Fibroblast of mammary gland (primary cell): ENCODE measurements around the gene UBE4A.

ENCODE experiments used
- DNase-seq: peaks from one replicate; pipeline ENCODE4 v3.0.0-alpha.2; 2010; ENCODE audit warnings: low read depth
- H3K4me3 ChIP-seq: 2 replicates; pipeline ENCODE4 v1.5.1; 2011; ENCODE audit warnings: low read depth, mild to moderate bottlenecking, low read length, moderate library complexity; ENCODE audit not compliant: control insufficient read depth
- TF ChIP-seq, protein P1 (sequence below): conservative IDR thresholded peaks from 2 replicates; pipeline ENCODE4 v1.5.1; 2011; ENCODE audit warnings: low read depth, low read length, inconsistent platforms; ENCODE audit not compliant: control insufficient read depth, insufficient read depth

UBE4A gene

DNA sequence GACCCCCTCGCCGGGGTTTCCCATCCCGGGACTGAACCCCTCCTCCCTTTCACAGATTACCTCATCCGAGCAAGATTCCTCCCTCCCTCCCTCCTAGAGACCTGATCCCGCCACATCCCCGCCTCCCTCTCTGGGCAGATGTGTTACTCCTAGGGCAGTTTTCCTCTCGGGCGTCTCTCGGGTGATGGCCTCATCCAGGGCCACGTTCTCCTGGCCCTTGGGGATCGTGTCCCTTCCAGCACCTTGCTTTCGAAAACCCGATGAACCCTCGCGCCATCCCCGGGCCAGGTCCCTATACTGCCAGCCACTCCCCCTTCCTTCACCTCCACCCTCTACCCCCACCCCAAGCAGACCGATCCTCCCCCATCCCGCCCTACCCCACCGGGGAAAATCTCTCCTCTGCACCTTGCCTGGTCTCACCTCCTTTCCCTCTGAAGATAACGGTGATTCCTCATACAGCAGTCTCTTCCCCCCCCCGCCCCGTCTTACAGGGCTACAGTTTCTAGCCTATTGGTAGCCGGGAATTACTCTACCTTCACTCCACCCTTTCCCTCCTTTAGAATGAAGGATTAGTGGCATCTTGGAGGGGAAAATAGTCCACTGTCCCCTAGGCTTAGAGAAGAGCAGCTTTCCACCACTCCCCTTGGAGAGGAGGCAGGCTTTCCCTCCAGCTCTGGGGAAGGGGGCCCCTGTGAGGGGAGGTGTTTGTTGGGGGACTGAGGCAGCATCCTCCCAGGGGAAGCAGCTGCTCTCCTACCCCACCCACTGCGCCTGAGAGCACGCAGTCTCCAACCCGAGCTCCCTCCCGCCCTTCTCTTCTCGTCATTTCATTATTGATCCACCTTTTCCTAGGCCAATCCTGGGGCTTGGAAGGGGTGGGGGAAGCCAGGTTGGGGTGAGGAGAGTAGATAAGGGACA, 78.1 kb downstream of the UBE4A start:
- peak; percentile 31 for DNase-seq
- TF ChIP-seq, protein P1, sequence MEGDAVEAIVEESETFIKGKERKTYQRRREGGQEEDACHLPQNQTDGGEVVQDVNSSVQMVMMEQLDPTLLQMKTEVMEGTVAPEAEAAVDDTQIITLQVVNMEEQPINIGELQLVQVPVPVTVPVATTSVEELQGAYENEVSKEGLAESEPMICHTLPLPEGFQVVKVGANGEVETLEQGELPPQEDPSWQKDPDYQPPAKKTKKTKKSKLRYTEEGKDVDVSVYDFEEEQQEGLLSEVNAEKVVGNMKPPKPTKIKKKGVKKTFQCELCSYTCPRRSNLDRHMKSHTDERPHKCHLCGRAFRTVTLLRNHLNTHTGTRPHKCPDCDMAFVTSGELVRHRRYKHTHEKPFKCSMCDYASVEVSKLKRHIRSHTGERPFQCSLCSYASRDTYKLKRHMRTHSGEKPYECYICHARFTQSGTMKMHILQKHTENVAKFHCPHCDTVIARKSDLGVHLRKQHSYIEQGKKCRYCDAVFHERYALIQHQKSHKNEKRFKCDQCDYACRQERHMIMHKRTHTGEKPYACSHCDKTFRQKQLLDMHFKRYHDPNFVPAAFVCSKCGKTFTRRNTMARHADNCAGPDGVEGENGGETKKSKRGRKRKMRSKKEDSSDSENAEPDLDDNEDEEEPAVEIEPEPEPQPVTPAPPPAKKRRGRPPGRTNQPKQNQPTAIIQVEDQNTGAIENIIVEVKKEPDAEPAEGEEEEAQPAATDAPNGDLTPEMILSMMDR = no peak
- H3K4me3 ChIP-seq = peak overlapping the region; percentile 77

DNA sequence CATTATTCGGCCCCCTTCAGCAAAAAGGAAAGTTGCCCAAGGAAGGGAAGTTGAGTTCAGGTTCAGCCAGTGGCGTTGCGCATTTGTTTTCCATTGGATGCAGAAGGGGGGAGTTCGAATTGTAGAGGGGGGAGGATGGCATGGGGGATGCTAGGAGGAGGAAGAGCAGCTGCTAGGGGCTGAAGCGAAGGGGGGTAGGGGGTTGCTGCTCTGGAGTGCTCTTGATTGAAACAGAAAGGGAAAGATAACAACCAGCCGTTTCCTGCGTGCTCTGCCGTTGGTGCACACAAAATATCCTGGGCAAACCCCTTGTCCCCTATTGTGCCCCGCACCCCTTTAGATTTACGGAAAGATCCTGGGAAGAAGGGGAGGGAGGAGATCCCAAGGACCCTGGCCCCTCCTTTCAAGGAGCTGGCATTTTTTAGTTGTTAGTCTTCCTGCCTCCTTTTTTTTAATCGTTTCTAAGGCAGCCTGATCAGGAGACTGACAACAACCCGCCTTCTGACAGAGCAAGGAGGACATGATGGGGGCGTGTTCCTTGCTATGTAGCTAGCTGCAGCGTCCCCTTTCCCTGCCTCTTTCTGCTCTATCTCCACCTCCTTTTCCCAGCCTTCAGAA, 79.0 kb downstream of the UBE4A start:
- peak; percentile 81 for DNase-seq

DNA sequence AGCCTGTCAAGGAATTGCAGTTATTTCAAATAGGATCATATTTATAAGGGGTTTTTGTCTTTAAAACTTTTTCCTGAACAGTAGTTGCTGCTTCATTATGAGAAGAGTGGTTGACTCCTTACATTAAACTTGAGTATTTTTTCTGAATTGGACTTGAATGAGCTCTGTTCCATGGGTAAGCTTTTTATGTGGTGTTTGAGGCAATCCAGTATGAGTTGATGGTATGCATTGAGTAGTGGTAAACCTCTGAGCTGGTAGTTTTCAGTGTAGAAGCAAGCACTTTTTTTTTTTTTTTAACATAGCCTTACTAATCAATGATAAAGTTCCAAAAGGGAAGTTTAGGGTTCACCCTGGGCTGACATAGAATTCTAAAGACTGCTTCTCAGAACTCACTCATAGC, 80.2 kb downstream of the UBE4A start:
- no peak overlapping the region for H3K4me3 ChIP-seq
- DNase-seq = no peak

More for the DNA sequence above, 79.0 kb downstream of the UBE4A start:
- peak overlapping the region; percentile 77 for H3K4me3 ChIP-seq
- TF ChIP-seq, protein P1 = no peak

DNA sequence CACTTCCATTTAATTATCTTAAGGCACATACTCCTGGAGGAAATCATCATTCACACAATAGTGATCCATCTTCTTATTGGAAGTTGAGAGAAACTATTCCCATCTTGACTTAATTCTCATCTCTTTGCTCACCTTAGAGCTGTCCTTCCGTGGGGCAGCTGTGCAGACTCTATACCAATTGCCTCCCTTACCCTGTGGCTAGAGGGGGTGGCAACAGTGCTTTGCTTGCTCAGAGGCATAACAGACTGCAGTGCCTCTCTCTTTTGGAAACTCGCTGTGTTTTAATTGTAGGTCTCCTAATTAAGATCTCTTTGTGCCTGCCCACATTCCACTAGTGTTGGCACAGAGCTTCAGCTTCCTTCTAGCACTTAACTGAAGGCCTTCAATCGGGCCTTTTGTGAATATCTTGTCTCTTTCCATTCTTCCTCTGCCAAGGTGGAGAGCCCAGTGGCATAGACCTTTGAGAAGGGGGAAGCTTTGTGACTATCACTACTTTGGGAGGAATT, 82.4 kb downstream of the UBE4A start:
- DNase-seq = no peak
- H3K4me3 ChIP-seq = no peak overlapping the region
- TF ChIP-seq, protein P1 = no peak

More for the DNA sequence above, 80.2 kb downstream of the UBE4A start:
- TF ChIP-seq, protein P1 = no peak

DNA sequence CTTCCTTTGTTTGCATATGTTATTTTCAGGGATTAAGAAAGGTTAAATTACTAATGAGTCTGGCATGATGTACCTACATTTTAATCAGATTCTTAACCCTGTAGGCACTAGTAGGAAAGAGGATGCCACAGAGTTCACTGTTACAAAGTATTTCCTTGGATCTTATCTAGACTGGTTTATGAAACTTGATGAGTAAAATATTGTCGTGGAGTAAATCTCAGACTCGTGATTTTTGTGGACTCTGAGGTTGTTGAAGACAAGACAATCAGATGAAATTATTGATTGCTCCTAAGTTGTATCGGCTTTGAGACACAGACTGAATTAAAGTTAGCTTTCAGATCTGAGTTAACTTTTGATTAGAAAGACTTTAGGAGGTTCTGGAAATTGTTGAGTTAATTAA, 82.9 kb downstream of the UBE4A start:
- TF ChIP-seq, protein P1 = no peak
- DNase-seq = no peak
- H3K4me3 ChIP-seq = no peak overlapping the region

DNA sequence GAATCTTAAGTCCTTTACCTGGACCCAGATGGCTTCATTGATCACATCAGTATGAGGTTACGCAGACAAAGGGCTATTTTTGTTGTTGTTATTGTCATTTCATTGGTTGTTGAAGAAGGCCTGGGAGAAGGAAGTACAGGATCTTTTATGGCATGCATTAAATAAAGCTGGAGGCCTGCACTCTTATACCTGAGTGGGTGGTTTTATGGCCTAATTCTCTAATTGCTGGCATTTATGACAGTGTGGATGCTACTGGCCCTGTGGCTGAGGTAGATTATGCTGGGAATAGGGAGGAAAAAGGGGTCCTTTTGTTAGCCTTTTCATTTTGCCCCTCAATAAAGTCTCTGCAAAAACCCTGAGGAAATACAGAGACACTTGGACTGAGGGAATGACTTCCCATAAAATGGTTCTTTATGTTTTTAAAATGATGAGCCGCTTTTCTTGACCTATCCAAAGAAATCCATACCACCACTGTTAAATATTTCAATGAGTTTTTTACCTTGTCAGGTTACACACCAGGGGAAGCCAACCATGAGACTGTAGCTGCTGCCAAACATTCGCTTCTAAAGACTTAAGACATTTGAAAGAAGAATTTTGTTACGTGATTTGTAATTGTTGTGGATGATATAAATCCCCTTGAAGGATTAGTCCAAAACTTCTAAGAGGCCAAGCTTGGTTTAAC, 83.6 kb downstream of the UBE4A start:
- H3K4me3 ChIP-seq = no peak overlapping the region
- TF ChIP-seq, protein P1 = no peak
- no peak for DNase-seq
